Measurements from ENCODE around the gene RHOBTB1. TPM values are rescaled to one million over a fixed set of nuclear protein-coding genes. Genes with fewer than 3 reads are reported as not detected.

Gene RHOBTB1
- total RNA-seq, 2 experiments from 2014 or later = not detected

DNA sequence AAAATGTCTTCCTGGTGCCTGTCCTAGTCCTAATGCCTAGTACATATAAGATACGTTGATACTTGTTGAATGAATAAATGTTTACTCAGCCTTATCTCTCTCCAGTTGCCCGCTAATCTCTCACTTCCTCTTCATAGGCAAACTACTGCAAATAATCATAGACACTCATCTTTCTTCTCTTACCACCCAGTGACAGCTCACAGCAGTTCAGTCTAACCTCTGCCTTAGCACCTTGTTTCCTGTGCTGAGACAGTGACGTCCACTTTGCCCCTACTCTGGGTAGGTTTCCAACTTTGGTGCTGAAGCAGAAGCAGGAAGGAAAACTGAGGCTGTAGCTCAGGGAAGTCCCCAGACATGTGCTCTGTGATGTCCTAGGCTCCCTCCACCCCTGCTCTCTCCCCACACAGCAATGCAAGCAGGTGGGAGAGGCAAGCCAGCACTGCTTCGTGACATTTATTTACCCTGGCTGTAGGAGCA, 45.5 kb upstream of the RHOBTB1 start:
- intact Hi-C loops (cut with DNase I, micrococcal nuclease) = no loop called here
- ATAC-seq (ENCODE audit: poor library complexity) = no peak
- no peak overlapping the region for H3K4me3 Mint-ChIP-seq

DNA sequence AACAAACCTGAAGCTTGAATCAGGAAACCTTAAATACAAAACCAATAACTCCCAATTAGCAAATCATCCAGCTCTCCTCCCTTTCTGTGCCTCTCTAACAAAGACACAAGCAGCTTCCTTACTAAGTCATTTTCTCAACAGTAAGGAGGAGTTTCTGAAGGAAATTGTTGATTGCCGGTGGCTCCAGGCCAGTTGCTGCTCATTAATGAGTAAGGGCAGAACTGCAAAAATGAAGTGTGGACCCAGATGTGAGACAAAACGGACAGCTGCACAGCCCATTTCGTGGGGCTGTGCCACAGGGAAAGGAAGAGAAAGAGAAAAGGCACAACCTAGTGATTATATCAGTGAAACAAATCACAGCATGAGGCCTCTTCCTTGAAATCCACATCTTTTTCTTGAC, 42.8 kb upstream of the RHOBTB1 start:
- CTCF ChIA-PET = no interaction called here
- no peak overlapping the region for H3K27ac ChIP-seq (ENCODE audit: low read depth in 1 of 2, low read length in 2 of 2)
- intact Hi-C loops (cut with DNase I, micrococcal nuclease) = no loop called here
- H3K36me3 Mint-ChIP-seq (ENCODE audit: low read depth) = no peaks in the 10 kb centered on the region
- no peak overlapping the region for H3K4me3 Mint-ChIP-seq
- no peak overlapping the region for H3K4me3 ChIP-seq (ENCODE audit: low read length)
- POLR2A ChIA-PET = no interaction called here
- no peaks in the 10 kb centered on the region for H3K36me3 ChIP-seq (ENCODE audit: insufficient read depth, low read length)
- TF ChIP-seq, protein P1, sequence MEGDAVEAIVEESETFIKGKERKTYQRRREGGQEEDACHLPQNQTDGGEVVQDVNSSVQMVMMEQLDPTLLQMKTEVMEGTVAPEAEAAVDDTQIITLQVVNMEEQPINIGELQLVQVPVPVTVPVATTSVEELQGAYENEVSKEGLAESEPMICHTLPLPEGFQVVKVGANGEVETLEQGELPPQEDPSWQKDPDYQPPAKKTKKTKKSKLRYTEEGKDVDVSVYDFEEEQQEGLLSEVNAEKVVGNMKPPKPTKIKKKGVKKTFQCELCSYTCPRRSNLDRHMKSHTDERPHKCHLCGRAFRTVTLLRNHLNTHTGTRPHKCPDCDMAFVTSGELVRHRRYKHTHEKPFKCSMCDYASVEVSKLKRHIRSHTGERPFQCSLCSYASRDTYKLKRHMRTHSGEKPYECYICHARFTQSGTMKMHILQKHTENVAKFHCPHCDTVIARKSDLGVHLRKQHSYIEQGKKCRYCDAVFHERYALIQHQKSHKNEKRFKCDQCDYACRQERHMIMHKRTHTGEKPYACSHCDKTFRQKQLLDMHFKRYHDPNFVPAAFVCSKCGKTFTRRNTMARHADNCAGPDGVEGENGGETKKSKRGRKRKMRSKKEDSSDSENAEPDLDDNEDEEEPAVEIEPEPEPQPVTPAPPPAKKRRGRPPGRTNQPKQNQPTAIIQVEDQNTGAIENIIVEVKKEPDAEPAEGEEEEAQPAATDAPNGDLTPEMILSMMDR (IDR thresholded peaks at IDR 0.05) = no peak
- H3K9me3 Mint-ChIP-seq = no peaks in the 10 kb centered on the region
- H3K4me1 ChIP-seq (ENCODE audit: insufficient read depth, low read length) = no peaks in the 10 kb centered on the region
- no peaks in the 10 kb centered on the region for H3K4me1 Mint-ChIP-seq (ENCODE audit: low read depth)
- no peaks in the 10 kb centered on the region for H3K9me3 ChIP-seq (ENCODE audit: control insufficient read depth in 1 of 2, insufficient read depth in 1 of 2, low read length in 2 of 2)
- H3K27ac Mint-ChIP-seq = no peak overlapping the region
- no peak for DNase-seq
- peaks cover 14% of the 10 kb centered on the region for H3K27me3 Mint-ChIP-seq
- ATAC-seq (ENCODE audit: poor library complexity) = no peak
- no peaks in the 10 kb centered on the region for H3K27me3 ChIP-seq (ENCODE audit: control insufficient read depth in 1 of 2, insufficient read depth in 2 of 2, low read length in 2 of 2)

More for the DNA sequence above, 45.5 kb upstream of the RHOBTB1 start:
- Histone ChIP-seq H3K4me3 (ENCODE audit: low read length) (no peak overlapping the region), H3K4me1 (ENCODE audit: insufficient read depth, low read length) (no peaks in the 10 kb centered on the region), H3K27me3 (ENCODE audit: control insufficient read depth in 1 of 2, insufficient read depth in 2 of 2, low read length in 2 of 2) (no peaks in the 10 kb centered on the region), H3K9me3 (ENCODE audit: control insufficient read depth in 1 of 2, insufficient read depth in 1 of 2, low read length in 2 of 2) (no peaks in the 10 kb centered on the region), H3K27ac (ENCODE audit: low read depth in 1 of 2, low read length in 2 of 2) (no peak overlapping the region), H3K36me3 (ENCODE audit: insufficient read depth, low read length) (no peaks in the 10 kb centered on the region)
- TF ChIP-seq, protein P1 (IDR thresholded peaks at IDR 0.05) = no peak
- ChIA-PET CTCF (no interaction called here), POLR2A (no interaction called here)
- Mint-ChIP-seq H3K4me1 (ENCODE audit: low read depth) (no peaks in the 10 kb centered on the region), H3K9me3 (no peaks in the 10 kb centered on the region), H3K27me3 (peaks cover 16% of the 10 kb centered on the region), H3K36me3 (ENCODE audit: low read depth) (no peaks in the 10 kb centered on the region), H3K27ac (no peak overlapping the region)
- no peak for DNase-seq

DNA sequence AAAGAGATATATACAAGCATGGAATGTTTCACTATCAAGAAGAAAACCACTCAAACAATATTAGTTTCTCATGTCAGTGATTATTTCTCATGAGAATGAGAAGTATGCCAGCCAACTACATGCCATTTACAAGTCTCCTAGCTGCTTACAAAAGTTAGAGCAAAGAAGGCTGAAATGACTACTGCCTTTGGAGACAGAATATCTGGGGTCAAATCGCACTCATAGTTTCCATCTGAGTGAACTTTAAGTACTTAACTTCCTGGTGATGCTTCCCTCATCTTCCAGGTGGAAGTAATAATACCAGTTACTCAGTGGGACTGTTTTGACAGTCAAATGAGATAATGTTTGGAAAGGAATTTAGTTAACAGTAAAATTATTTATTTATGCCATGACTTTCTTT, 42.0 kb upstream of the RHOBTB1 start:
- Mint-ChIP-seq H3K27ac (no peak overlapping the region), H3K36me3 (ENCODE audit: low read depth) (no peaks in the 10 kb centered on the region), H3K9me3 (no peaks in the 10 kb centered on the region), H3K4me1 (ENCODE audit: low read depth) (no peaks in the 10 kb centered on the region), H3K27me3 (peaks cover 9% of the 10 kb centered on the region), H3K4me3 (no peak overlapping the region)
- Histone ChIP-seq H3K9me3 (ENCODE audit: control insufficient read depth in 1 of 2, insufficient read depth in 1 of 2, low read length in 2 of 2) (no peaks in the 10 kb centered on the region), H3K36me3 (ENCODE audit: insufficient read depth, low read length) (no peaks in the 10 kb centered on the region), H3K4me3 (ENCODE audit: low read length) (no peak overlapping the region), H3K4me1 (ENCODE audit: insufficient read depth, low read length) (no peaks in the 10 kb centered on the region), H3K27ac (ENCODE audit: low read depth in 1 of 2, low read length in 2 of 2) (no peak overlapping the region), H3K27me3 (ENCODE audit: control insufficient read depth in 1 of 2, insufficient read depth in 2 of 2, low read length in 2 of 2) (no peaks in the 10 kb centered on the region)
- no peak for ATAC-seq (ENCODE audit: poor library complexity)
- TF ChIP-seq, protein P1 (IDR thresholded peaks at IDR 0.05) = no peak
- DNase-seq = no peak
- POLR2A ChIA-PET = no interaction called here
- CTCF ChIA-PET = no interaction called here
- intact Hi-C loops (cut with DNase I, micrococcal nuclease) = no loop called here

Measured in CD4-positive, alpha-beta T cell (primary cell).